H1 (cell line): Measurements from ENCODE around the gene EXTL2. TPM values are rescaled to one million over a fixed set of nuclear protein-coding genes. Genes with fewer than 3 reads are reported as not detected.

Experiments used
- CTCF ChIA-PET: fragments of 300-600 bp; sonication (Branson Sonifier 250); formaldehyde crosslinking; loops from one replicate; lab custom pipeline; 2021; ENCODE audit not compliant: partially characterized antibody; lab: Charles Lee
- POLR2A ChIA-PET: fragments of 300-600 bp; sonication (Branson Sonifier 250); formaldehyde crosslinking; loops from one replicate; lab custom pipeline; 2021; ENCODE audit warnings: inconsistent platforms; ENCODE audit not compliant: partially characterized antibody; lab: Charles Lee
- DNase-seq, 2 experiments: peaks; one replicate each; pipeline versions ENCODE4 v3.0.0 to v3.0.0-alpha.2; 2010 to 2022; ENCODE audit warnings: low spot score in 2 of 2, low read depth in 1 of 2, mixed read lengths in 1 of 2
- FAIRE-seq: peaks from 2 replicates; lab custom pipeline; 2011; peaks lifted over from hg19 to GRCh38; lab: Jason Lieb, UNC
- H2AFZ ChIP-seq: 2 replicates; pipeline ENCODE4 v1.8.1; 2012; ENCODE audit warnings: low read length, inconsistent platforms
- H2AK5ac ChIP-seq: 2 replicates; pipeline ENCODE4 v1.6.1; 2013; ENCODE audit warnings: low read depth, low read length
- H2BK120ac ChIP-seq: replicated peaks from 2 replicates; pipeline ENCODE3; 2013; ENCODE audit warnings: low read depth, low read length, inconsistent platforms
- H2BK12ac ChIP-seq: 2 replicates; pipeline ENCODE4 v1.6.1; 2013; ENCODE audit warnings: low read depth, low read length
- H2BK15ac ChIP-seq: 2 replicates; pipeline ENCODE4 v1.6.1; 2013; ENCODE audit warnings: low read length
- H2BK20ac ChIP-seq: 2 replicates; pipeline ENCODE4 v1.6.1; 2013; ENCODE audit warnings: low read length
- H2BK5ac ChIP-seq: 2 replicates; pipeline ENCODE4 v1.6.1; 2013; ENCODE audit warnings: low read depth, low read length
- H3K14ac ChIP-seq: 2 replicates; pipeline ENCODE4 v1.6.1; 2013; ENCODE audit warnings: inconsistent platforms; ENCODE audit not compliant: insufficient read length
- H3K18ac ChIP-seq: 2 replicates; pipeline ENCODE4 v1.6.1; 2013; ENCODE audit warnings: low read length; ENCODE audit errors: extremely low read depth
- H3K23ac ChIP-seq: 2 replicates; pipeline ENCODE4 v1.6.1; 2013; ENCODE audit warnings: inconsistent platforms; ENCODE audit not compliant: insufficient read length
- H3K23me2 ChIP-seq: 2 replicates; pipeline ENCODE4 v1.6.1; 2013; ENCODE audit warnings: low read depth, low read length
- H3K27ac ChIP-seq: 2 replicates; pipeline ENCODE4 v1.6.1; 2011; ENCODE audit warnings: low read depth, low read length, inconsistent platforms
- H3K27me3 ChIP-seq, 4 experiments: replicated peaks in 1 of 4; 1 replicate in 1 of 4; 2 replicates in 3 of 4; pipeline versions ENCODE4 v1.6.1 to v1.8.1; 2011 to 2013; ENCODE audit warnings: low read length in 3 of 4, mild to moderate bottlenecking in 3 of 4, inconsistent platforms in 2 of 4, mixed read lengths in 2 of 4, moderate library complexity in 1 of 4; ENCODE audit not compliant: control insufficient read depth in 3 of 4, insufficient read depth in 3 of 4; ENCODE audit errors: extremely low read depth in 1 of 4
- H3K36me3 ChIP-seq, 4 experiments: 2 replicates each; pipeline versions ENCODE4 v1.6.1 to v1.8.1; 2011 to 2013; ENCODE audit warnings: mild to moderate bottlenecking in 4 of 4, low read length in 3 of 4, moderate library complexity in 2 of 4, control low read depth in 1 of 4, inconsistent platforms in 1 of 4; ENCODE audit not compliant: insufficient read depth in 4 of 4, control insufficient read depth in 2 of 4
- H3K4ac ChIP-seq: replicated peaks from 2 replicates; pipeline ENCODE3; 2013; ENCODE audit warnings: low read length, low read depth, mixed read lengths, inconsistent platforms; ENCODE audit not compliant: insufficient read length
- H3K4me1 ChIP-seq, 4 experiments: replicated peaks in 1 of 4; 1 replicate in 1 of 4; 2 replicates in 3 of 4; pipeline versions ENCODE4 v1.6.1 to v1.8.1; 2011 to 2013; ENCODE audit warnings: low read length in 3 of 4, inconsistent platforms in 2 of 4, mixed read lengths in 1 of 4; ENCODE audit not compliant: insufficient read depth in 4 of 4, control insufficient read depth in 3 of 4
- H3K4me2 ChIP-seq, 2 experiments: 2 replicates each; pipeline versions ENCODE4 v1.6.1 to v1.8.1; 2011 to 2013; ENCODE audit warnings: low read depth in 2 of 2, low read length in 2 of 2, control low read depth in 1 of 2, inconsistent platforms in 1 of 2, mild to moderate bottlenecking in 1 of 2; ENCODE audit not compliant: insufficient read depth in 1 of 2
- H3K4me3 ChIP-seq, 4 experiments: fragments of 200-600, 300-600 bp in 1 of 4; sonication (generic), shearing (Covaris generic), sonication (Bioruptor Twin) in 1 of 4; 2 replicates each; pipeline versions ENCODE4 v1.5.1 to v1.8.1; 2011 to 2016; ENCODE audit warnings: low read length in 4 of 4, low read depth in 3 of 4, control low read depth in 2 of 4, inconsistent platforms in 2 of 4, mild to moderate bottlenecking in 2 of 4, mixed read lengths in 1 of 4, moderate library complexity in 1 of 4; ENCODE audit not compliant: insufficient read depth in 2 of 4; ENCODE audit errors: extremely low read depth in 1 of 4
- H3K56ac ChIP-seq: replicated peaks from 2 replicates; pipeline ENCODE3; 2013; ENCODE audit warnings: low read depth, mild to moderate bottlenecking, mixed read lengths, low read length, inconsistent platforms; ENCODE audit not compliant: insufficient read length
- H3K79me1 ChIP-seq: 2 replicates; pipeline ENCODE4 v1.6.1; 2013; ENCODE audit warnings: low read depth, low read length, control low read depth
- H3K79me2 ChIP-seq, 2 experiments: 2 replicates each; pipeline versions ENCODE4 v1.6.1 to v1.8.1; 2012 to 2013; ENCODE audit warnings: low read length in 2 of 2, mild to moderate bottlenecking in 2 of 2, inconsistent platforms in 1 of 2; ENCODE audit not compliant: insufficient read depth in 2 of 2, control insufficient read depth in 1 of 2
- H3K9ac ChIP-seq, 4 experiments: replicated peaks in 1 of 4; 1 replicate in 1 of 4; 2 replicates in 3 of 4; pipeline versions ENCODE4 v1.6.1 to v1.8.1; 2011 to 2013; ENCODE audit warnings: low read depth in 3 of 4, low read length in 3 of 4, control low read depth in 2 of 4, mild to moderate bottlenecking in 2 of 4, moderate library complexity in 2 of 4, inconsistent platforms in 1 of 4; ENCODE audit errors: extremely low read depth in 1 of 4
- H3K9me3 ChIP-seq, 2 experiments: 2 replicates each; pipeline versions ENCODE4 v1.6.1 to v1.8.1; 2012 to 2013; ENCODE audit warnings: mild to moderate bottlenecking in 2 of 2, moderate library complexity in 2 of 2, control low read depth in 1 of 2, inconsistent platforms in 1 of 2, low read depth in 1 of 2, low read length in 1 of 2, mixed read lengths in 1 of 2; ENCODE audit not compliant: insufficient read depth in 2 of 2
- H4K20me1 ChIP-seq, 2 experiments: replicated peaks in 1 of 2; 2 replicates each; pipeline versions ENCODE3 to v1.8.1; 2011 to 2013; ENCODE audit warnings: inconsistent platforms in 2 of 2, low read length in 2 of 2, mild to moderate bottlenecking in 1 of 2; ENCODE audit not compliant: insufficient read depth in 2 of 2, control insufficient read depth in 1 of 2
- H4K5ac ChIP-seq: 2 replicates; pipeline ENCODE4 v1.6.1; 2013; ENCODE audit warnings: low read length, low read depth, mixed read lengths, inconsistent platforms; ENCODE audit not compliant: insufficient read length
- H4K8ac ChIP-seq: 2 replicates; pipeline ENCODE4 v1.8.0; 2013; ENCODE audit warnings: mild to moderate bottlenecking, moderate library complexity, low read length, inconsistent platforms; ENCODE audit not compliant: insufficient read depth; ENCODE audit errors: extremely low read depth
- H4K91ac ChIP-seq: replicated peaks from 2 replicates; pipeline ENCODE3; 2013; ENCODE audit warnings: low read length, mixed read lengths, inconsistent platforms; ENCODE audit not compliant: insufficient read length
- BACH1 ChIP-seq: IDR thresholded peaks from 2 replicates; pipeline ENCODE4 v1.6.1; 2012; ENCODE audit warnings: low read length, improper control_type of control experiment
- BCL11A ChIP-seq, 2 experiments: IDR thresholded peaks; one replicate each; pipeline ENCODE4 v1.6.1; 2011; ENCODE audit warnings: low read depth in 2 of 2, low read length in 2 of 2, mild to moderate bottlenecking in 2 of 2
- CBX5 ChIP-seq: fragments of 300-800, 300-1000 bp; sonication (generic); IDR thresholded peaks from 2 replicates; pipeline ENCODE4 v1.7.1; 2016; ENCODE audit warnings: antibody characterized with exemption, low read length, low read depth
- CHD2 ChIP-seq: IDR thresholded peaks from 2 replicates; pipeline ENCODE4 v1.6.1; 2012; ENCODE audit warnings: low read length, improper control_type of control experiment
- EP300 ChIP-seq, 2 experiments: IDR thresholded peaks; 1 replicate in 1 of 2; 2 replicates in 1 of 2; pipeline ENCODE4 v1.6.1; 2011 to 2012; ENCODE audit warnings: low read depth in 2 of 2, low read length in 2 of 2, mild to moderate bottlenecking in 2 of 2, borderline replicate concordance in 1 of 2, inconsistent platforms in 1 of 2, moderate library complexity in 1 of 2
- EZH2 ChIP-seq: fragments of 200-600 bp; sonication (generic); IDR thresholded peaks from 2 replicates; pipeline ENCODE4 v1.7.1; 2012; ENCODE audit warnings: low read depth, mild to moderate bottlenecking, moderate library complexity, low read length, inconsistent platforms; ENCODE audit not compliant: severe bottlenecking
- HDAC2 ChIP-seq, 2 experiments: fragments of 300-600 bp in 1 of 2; sonication (generic) in 1 of 2; IDR thresholded peaks; 2 replicates each; pipeline ENCODE4 v1.6.1; 2011 to 2012; ENCODE audit warnings: low read depth in 2 of 2, low read length in 2 of 2, mild to moderate bottlenecking in 2 of 2, moderate library complexity in 2 of 2, borderline replicate concordance in 1 of 2, inconsistent platforms in 1 of 2
- JUND ChIP-seq: IDR thresholded peaks from 2 replicates; pipeline ENCODE4 v1.6.1; 2011; ENCODE audit warnings: mild to moderate bottlenecking, improper control_type of control experiment, low read length
- KDM5A ChIP-seq: fragments of 200-600 bp; IDR thresholded peaks from 2 replicates; pipeline ENCODE4 v1.7.1; 2012; ENCODE audit warnings: mild to moderate bottlenecking, low read length, inconsistent platforms, mixed read lengths
- RAD21 ChIP-seq, 2 experiments: IDR thresholded peaks in 1 of 2; conservative IDR thresholded peaks in 1 of 2; 2 replicates each; pipeline ENCODE4 v1.6.1; 2011; ENCODE audit warnings: low read depth in 2 of 2, low read length in 2 of 2, improper control_type of control experiment in 1 of 2, inconsistent platforms in 1 of 2, mild to moderate bottlenecking in 1 of 2, moderate library complexity in 1 of 2
- RXRA ChIP-seq: IDR thresholded peaks from 2 replicates; pipeline ENCODE4 v1.6.1; 2011; ENCODE audit warnings: low read depth, mild to moderate bottlenecking, low read length, moderate library complexity; ENCODE audit not compliant: insufficient read depth
- SP2 ChIP-seq: IDR thresholded peaks from 2 replicates; pipeline ENCODE4 v1.6.1; 2012; ENCODE audit warnings: mild to moderate bottlenecking, low read length, inconsistent platforms
- TAF1 ChIP-seq: IDR thresholded peaks from 2 replicates; pipeline ENCODE4 v1.6.1; 2011; ENCODE audit warnings: mild to moderate bottlenecking, low read depth, low read length
- polyA plus RNA-seq, 7 experiments: library from polyadenylated mRNA; depleted of rRNA in 3 of 7; stranded (reverse) in 5 of 7; unstranded in 2 of 7; fragments of >200 nt in 5 of 7; fragments of 200-250 nt in 2 of 7; gene quantifications; 1 replicate in 5 of 7; 2 replicates in 1 of 7; 4 replicates in 1 of 7; pipeline versions ENCODE4 v1.2.1 to v1.2.3, GENCODE V29; 2011 to 2013; ENCODE audit warnings: missing spikeins in 2 of 7, mixed read lengths in 2 of 7
- total RNA-seq: library from RNA; stranded (reverse); fragmentation: NEBNext Ultra II Directional; extraction: Animal tissue kit (Norgen Biotek cat#: 25700); gene quantifications from 2 replicates; pipeline ENCODE4 v1.2.1, GENCODE V29; 2021

The EXTL2 gene
- total and polyA plus RNA-seq, 2 of the 8 experiments (the other 6 are each of a cell fraction or from before 2014, with no cell fraction given) = 27.1 to 54.7 TPM

- Histone ChIP-seq H2BK12ac (no peak overlapping the region), H4K8ac (no peak overlapping the region), H2AFZ (no peak overlapping the region), H3K27ac (no peak overlapping the region), H3K4me2 (no peak overlapping the region), H3K23ac (no peak overlapping the region), H3K4ac (no peak overlapping the region), H4K91ac (no peak overlapping the region), H2BK120ac (no peak overlapping the region), H3K4me1 (no peaks in the 10 kb centered on the region), H2BK15ac (no peak overlapping the region), H3K9ac (no peak overlapping the region), H4K20me1 (peaks cover 0 to 2% of the 10 kb centered on the region in 2 experiments), H2BK20ac (no peak overlapping the region), H3K14ac (no peak overlapping the region), H4K5ac (no peak overlapping the region), H3K4me3 (no peak overlapping the region), H3K18ac (no peak overlapping the region), H3K79me1 (no peaks in the 10 kb centered on the region), H3K79me2 (no peaks in the 10 kb centered on the region), H3K56ac (no peak overlapping the region), H3K9me3 (no peaks in the 10 kb centered on the region), H3K23me2 (no peaks in the 10 kb centered on the region), H2BK5ac (no peak overlapping the region), H2AK5ac (no peak overlapping the region), H3K27me3 (no peaks in the 10 kb centered on the region), H3K36me3 (peaks cover 3 to 52% (median 29%) of the 10 kb centered on the region in 4 experiments)
- DNase-seq = no peak
- no peak for FAIRE-seq
- ChIA-PET POLR2A (no interaction called here), CTCF (interaction anchor here (0.5 to 1.1 kb wide), 3 partner anchors 10 to 1128 kb away, joined by 3 read pairs; no protein-coding TSS in a partner anchor)
- TF ChIP-seq EZH2 (no peak), CBX5 (no peak), RXRA (no peak), CHD2 (no peak), SP2 (no peak), JUND (no peak), RAD21 (IDR thresholded peaks at IDR 0.05 in 1 of 2, conservative IDR thresholded peaks at IDR 0.05 in 1 of 2; ENCODE audit: low read depth in 2 of 2, low read length in 2 of 2) (no peak), EP300 (IDR thresholded peaks at IDR 0.05; ENCODE audit: borderline replicate concordance in 1 of 2, low read depth in 2 of 2, low read length in 2 of 2) (no peak), BCL11A (IDR thresholded peaks at IDR 0.05; ENCODE audit: low read depth in 2 of 2, low read length in 2 of 2) (no peak), KDM5A (no peak), TAF1 (no peak), HDAC2 (IDR thresholded peaks at IDR 0.05; ENCODE audit: borderline replicate concordance in 1 of 2, low read depth in 2 of 2, low read length in 2 of 2) (no peak), BACH1 (no peak)
Measured at GRCh38 chr1:100912019-100912418, 17.4 kb upstream of the EXTL2 start.
